ENCODE results near the gene NCBP2L.

Gene NCBP2L

GRCh38 chrX:107738272-107738671, 39.3 kb upstream of the NCBP2L start:
- H3K27me3 ChIP-seq (ENCODE audit: insufficient read depth, low read length), result no peaks in the 10 kb centered on the region
- peaks cover 18% of the 10 kb centered on the region for H3K4me1 ChIP-seq (ENCODE audit: insufficient read depth, low read length, severe bottlenecking)
- H3K4me2 ChIP-seq (ENCODE audit: low read length), result no peak overlapping the region
- no peaks in the 10 kb centered on the region for H3K79me2 ChIP-seq (ENCODE audit: insufficient read depth, low read length)
- H3K36me3 ChIP-seq (ENCODE audit: insufficient read depth, low read length), result no peaks in the 10 kb centered on the region
- no peaks in the 10 kb centered on the region for H3K9me2 ChIP-seq (ENCODE audit: low read depth, low read length)
- no peak overlapping the region for H3K27ac ChIP-seq (ENCODE audit: low read depth, low read length, poor library complexity, severe bottlenecking)
- H3K9ac ChIP-seq (ENCODE audit: low read length), result no peak overlapping the region
- no peak overlapping the region for H2AFZ ChIP-seq (ENCODE audit: low read length)
- no peak overlapping the region for H3K4me3 ChIP-seq (ENCODE audit: low read depth, low read length, poor library complexity, severe bottlenecking)
- no peaks in the 10 kb centered on the region for H4K20me1 ChIP-seq (ENCODE audit: insufficient read depth, low read length)
- no peaks in the 10 kb centered on the region for H3F3A ChIP-seq (ENCODE audit: insufficient read depth, low read length)
- H3K9me3 ChIP-seq (ENCODE audit: low read length), result no peaks in the 10 kb centered on the region
- TF ChIP-seq, protein P1, sequence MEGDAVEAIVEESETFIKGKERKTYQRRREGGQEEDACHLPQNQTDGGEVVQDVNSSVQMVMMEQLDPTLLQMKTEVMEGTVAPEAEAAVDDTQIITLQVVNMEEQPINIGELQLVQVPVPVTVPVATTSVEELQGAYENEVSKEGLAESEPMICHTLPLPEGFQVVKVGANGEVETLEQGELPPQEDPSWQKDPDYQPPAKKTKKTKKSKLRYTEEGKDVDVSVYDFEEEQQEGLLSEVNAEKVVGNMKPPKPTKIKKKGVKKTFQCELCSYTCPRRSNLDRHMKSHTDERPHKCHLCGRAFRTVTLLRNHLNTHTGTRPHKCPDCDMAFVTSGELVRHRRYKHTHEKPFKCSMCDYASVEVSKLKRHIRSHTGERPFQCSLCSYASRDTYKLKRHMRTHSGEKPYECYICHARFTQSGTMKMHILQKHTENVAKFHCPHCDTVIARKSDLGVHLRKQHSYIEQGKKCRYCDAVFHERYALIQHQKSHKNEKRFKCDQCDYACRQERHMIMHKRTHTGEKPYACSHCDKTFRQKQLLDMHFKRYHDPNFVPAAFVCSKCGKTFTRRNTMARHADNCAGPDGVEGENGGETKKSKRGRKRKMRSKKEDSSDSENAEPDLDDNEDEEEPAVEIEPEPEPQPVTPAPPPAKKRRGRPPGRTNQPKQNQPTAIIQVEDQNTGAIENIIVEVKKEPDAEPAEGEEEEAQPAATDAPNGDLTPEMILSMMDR (IDR thresholded peaks at IDR 0.05; ENCODE audit: low read length), result no peak

DNA sequence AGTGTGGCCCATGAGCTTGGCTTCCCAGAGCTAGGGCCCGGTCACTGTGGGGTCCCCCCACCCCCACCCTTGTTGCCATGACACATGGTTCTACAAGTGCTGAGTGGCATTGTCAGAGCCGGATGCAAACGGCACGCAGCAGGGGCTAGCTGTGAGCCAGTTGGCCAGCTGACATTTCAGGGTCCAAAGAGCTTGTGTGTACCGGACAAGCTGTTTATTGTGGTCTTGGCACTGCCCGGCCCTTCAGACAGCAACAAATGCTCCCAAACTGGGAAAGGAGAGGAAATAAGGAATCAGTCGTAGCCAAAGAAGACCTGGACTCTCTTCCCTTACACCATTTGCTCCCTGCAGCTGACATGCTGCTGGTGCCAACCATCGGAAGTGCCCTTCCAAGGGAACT, 38.8 kb upstream of the NCBP2L start:
- no peaks in the 10 kb centered on the region for H3K79me2 ChIP-seq (ENCODE audit: insufficient read depth, low read length)
- H3K4me1 ChIP-seq (ENCODE audit: insufficient read depth, low read length, severe bottlenecking), result peaks cover 18% of the 10 kb centered on the region
- H3K36me3 ChIP-seq (ENCODE audit: insufficient read depth, low read length), result no peaks in the 10 kb centered on the region
- H3K9me3 ChIP-seq (ENCODE audit: low read length), result no peaks in the 10 kb centered on the region
- H3K27ac ChIP-seq (ENCODE audit: low read depth, low read length, poor library complexity, severe bottlenecking), result no peak overlapping the region
- H3K9me2 ChIP-seq (ENCODE audit: low read depth, low read length), result no peaks in the 10 kb centered on the region
- TF ChIP-seq, protein P1 (IDR thresholded peaks at IDR 0.05; ENCODE audit: low read length), result no peak
- TF ChIP-seq EZH2 (IDR thresholded peaks at IDR 0.05; ENCODE audit: borderline replicate concordance, low read length), result no peak
- H2AFZ ChIP-seq (ENCODE audit: low read length), result no peak overlapping the region
- no peak overlapping the region for H3K9ac ChIP-seq (ENCODE audit: low read length)
- no peaks in the 10 kb centered on the region for H4K20me1 ChIP-seq (ENCODE audit: insufficient read depth, low read length)
- H3K27me3 ChIP-seq (ENCODE audit: insufficient read depth, low read length), result no peaks in the 10 kb centered on the region
- no peak overlapping the region for H3K4me2 ChIP-seq (ENCODE audit: low read length)
- H3K4me3 ChIP-seq (ENCODE audit: low read depth, low read length, poor library complexity, severe bottlenecking), result no peak overlapping the region
- H3F3A ChIP-seq (ENCODE audit: insufficient read depth, low read length), result no peaks in the 10 kb centered on the region

GRCh38 chrX:107739541-107739940, 38.0 kb upstream of the NCBP2L start:
- H3K4me1 ChIP-seq (ENCODE audit: insufficient read depth, low read length, severe bottlenecking), result peaks cover 18% of the 10 kb centered on the region
- H3K4me3 ChIP-seq (ENCODE audit: low read depth, low read length, poor library complexity, severe bottlenecking), result no peak overlapping the region
- no peaks in the 10 kb centered on the region for H3K9me2 ChIP-seq (ENCODE audit: low read depth, low read length)
- no peaks in the 10 kb centered on the region for H3K79me2 ChIP-seq (ENCODE audit: insufficient read depth, low read length)
- TF ChIP-seq, protein P1 (IDR thresholded peaks at IDR 0.05; ENCODE audit: low read length), result no peak
- TF ChIP-seq EZH2 (IDR thresholded peaks at IDR 0.05; ENCODE audit: borderline replicate concordance, low read length), result no peak
- no peaks in the 10 kb centered on the region for H3K36me3 ChIP-seq (ENCODE audit: insufficient read depth, low read length)
- H3K4me2 ChIP-seq (ENCODE audit: low read length), result no peak overlapping the region
- H3F3A ChIP-seq (ENCODE audit: insufficient read depth, low read length), result no peaks in the 10 kb centered on the region
- no peak overlapping the region for H3K27ac ChIP-seq (ENCODE audit: low read depth, low read length, poor library complexity, severe bottlenecking)
- no peaks in the 10 kb centered on the region for H3K27me3 ChIP-seq (ENCODE audit: insufficient read depth, low read length)
- H3K9ac ChIP-seq (ENCODE audit: low read length), result no peak overlapping the region
- no peak overlapping the region for H2AFZ ChIP-seq (ENCODE audit: low read length)
- no peaks in the 10 kb centered on the region for H3K9me3 ChIP-seq (ENCODE audit: low read length)
- H4K20me1 ChIP-seq (ENCODE audit: insufficient read depth, low read length), result no peaks in the 10 kb centered on the region

All from OCI-LY1 (cell line).